WTC11 (cell line): ENCODE results near the gene OXER1. TPM values are rescaled to one million over a fixed set of nuclear protein-coding genes. Genes with fewer than 3 reads are reported as not detected.
"Not testable (repeated sequence)": the region's sequence is repeated elsewhere in the genome, so short reads cannot be mapped to it uniquely, and the experiment has no call there.

Experiments
- ATAC-seq: fragments of 200-7000 bp; cut with Tn5 transposase; 2 replicates; pipeline ENCODE4 v1.10.0; 2021; ENCODE audit warnings: mild to moderate bottlenecking, moderate library complexity
- CTCF ChIA-PET: fragments of 300-600 bp; sonication (Branson Sonifier 250); formaldehyde crosslinking; loops from one replicate; lab custom pipeline; 2021; ENCODE audit warnings: antibody characterized with exemption; lab: Charles Lee
- POLR2A ChIA-PET: fragments of 350-600 bp; sonication (Branson Sonifier 250); formaldehyde crosslinking; loops from one replicate; lab custom pipeline; 2021; ENCODE audit warnings: antibody characterized with exemption; lab: Charles Lee
- DNase-seq: peaks from one replicate; pipeline ENCODE4 v3.0.0; 2021; ENCODE audit warnings: low spot score
- H3K27ac Mint-ChIP-seq: 2 replicates; pipeline ENCODE4 v1.8.0; 2021; ENCODE audit warnings: mixed read lengths
- H3K27me3 Mint-ChIP-seq: 2 replicates; pipeline ENCODE4 v1.8.0; 2021; ENCODE audit warnings: low read depth, mild to moderate bottlenecking, moderate library complexity, mixed read lengths
- H3K36me3 Mint-ChIP-seq: 2 replicates; pipeline ENCODE4 v1.8.0; 2021; ENCODE audit warnings: mixed read lengths
- H3K4me1 Mint-ChIP-seq: 2 replicates; pipeline ENCODE4 v1.8.0; 2022; ENCODE audit warnings: mixed read lengths
- H3K4me3 Mint-ChIP-seq: 2 replicates; pipeline ENCODE4 v1.8.0; 2021; ENCODE audit warnings: mild to moderate bottlenecking, moderate library complexity, mixed read lengths
- H3K9me3 Mint-ChIP-seq: 2 replicates; pipeline ENCODE4 v1.8.0; 2021; ENCODE audit warnings: mixed read lengths
- ATF1 ChIP-seq: sonication (generic); formaldehyde crosslinking; IDR thresholded peaks from 2 replicates; pipeline ENCODE4 v1.8.1; 2023; ENCODE audit warnings: mild to moderate bottlenecking, moderate library complexity, missing genetic modification reagents
- CBFB ChIP-seq: sonication (generic); formaldehyde crosslinking; IDR thresholded peaks from 2 replicates; pipeline ENCODE4 v1.8.1; 2022; ENCODE audit warnings: mild to moderate bottlenecking, low read depth, missing genetic modification reagents
- E2F1 ChIP-seq: sonication (generic); formaldehyde crosslinking; IDR thresholded peaks from 2 replicates; pipeline ENCODE4 v1.8.0; 2022; ENCODE audit warnings: mild to moderate bottlenecking, missing genetic modification reagents
- ETV6 ChIP-seq: sonication (generic); formaldehyde crosslinking; IDR thresholded peaks from 2 replicates; pipeline ENCODE4 v1.8.1; 2022; ENCODE audit warnings: mild to moderate bottlenecking, missing genetic modification reagents
- FOXP4 ChIP-seq: sonication (generic); formaldehyde crosslinking; IDR thresholded peaks from 2 replicates; pipeline ENCODE4 v1.8.0; 2022; ENCODE audit warnings: mild to moderate bottlenecking, missing genetic modification reagents
- IRF2 ChIP-seq: sonication (generic); formaldehyde crosslinking; IDR thresholded peaks from 2 replicates; pipeline ENCODE4 v1.8.0; 2022; ENCODE audit warnings: low read depth, missing genetic modification reagents, borderline replicate concordance
- JUN ChIP-seq: sonication (generic); formaldehyde crosslinking; IDR thresholded peaks from 2 replicates; pipeline ENCODE4 v1.8.0; 2023; ENCODE audit warnings: mild to moderate bottlenecking, missing genetic modification reagents
- PRDM15 ChIP-seq: sonication (generic); formaldehyde crosslinking; IDR thresholded peaks from 2 replicates; pipeline ENCODE4 v1.8.0; 2022; ENCODE audit warnings: missing genetic modification reagents
- ZNF263 ChIP-seq: sonication (generic); formaldehyde crosslinking; IDR thresholded peaks from 2 replicates; pipeline ENCODE4 v1.8.1; 2022; ENCODE audit warnings: low read depth, mild to moderate bottlenecking, moderate library complexity, missing genetic modification reagents
- ZNF512 ChIP-seq: sonication (generic); formaldehyde crosslinking; IDR thresholded peaks from 2 replicates; pipeline ENCODE4 v1.8.1; 2022; ENCODE audit warnings: missing genetic modification reagents, borderline replicate concordance
- ZNF532 ChIP-seq: fragments of 250-450 bp; sonication (Bioruptor Pico); IDR thresholded peaks from 2 replicates; pipeline ENCODE4 v1.9.0; 2021; ENCODE audit warnings: mild to moderate bottlenecking, borderline replicate concordance
- total RNA-seq: library from RNA; stranded (reverse); gene quantifications from 3 replicates; pipeline ENCODE4 v1.2.3, GENCODE V29; 2021

The OXER1 gene
- total RNA-seq, 1 experiment from 2014 or later = 2.6 TPM

GRCh38 chr2:42733852-42734251 is 30.1 kb downstream of the OXER1 start:
- CTCF ChIA-PET = no interaction called here
- H3K9me3 Mint-ChIP-seq = peaks cover 52% of the 10 kb centered on the region
- no peak overlapping the region for H3K4me3 Mint-ChIP-seq
- H3K27me3 Mint-ChIP-seq = no peaks in the 10 kb centered on the region
- no peak for TF ChIP-seq ZNF263
- TF ChIP-seq ETV6 (CRISPR knock-in tag) = no peak
- TF ChIP-seq E2F1 (CRISPR knock-in tag) = no peak
- TF ChIP-seq CBFB (CRISPR knock-in tag) = no peak
- peaks cover 14% of the 10 kb centered on the region for H3K4me1 Mint-ChIP-seq
- H3K36me3 Mint-ChIP-seq = peaks cover 65% of the 10 kb centered on the region
- H3K27ac Mint-ChIP-seq = no peak overlapping the region
- ATAC-seq (no peak), DNase-seq (no peak)
- POLR2A ChIA-PET = no interaction called here

GRCh38 chr2:42731316-42731715 is 32.6 kb downstream of the OXER1 start:
- H3K27me3 Mint-ChIP-seq, ATAC-seq, POLR2A ChIA-PET, CTCF ChIA-PET, H3K4me1 Mint-ChIP-seq, H3K27ac Mint-ChIP-seq, H3K4me3 Mint-ChIP-seq, DNase-seq: not testable (repeated sequence)
- Mint-ChIP-seq H3K36me3 (peaks cover 51% of the 10 kb centered on the region), H3K9me3 (peaks cover 44% of the 10 kb centered on the region)

GRCh38 chr2:42726680-42727079 is 37.3 kb downstream of the OXER1 start:
- DNase-seq (no peak), ATAC-seq (no peak)
- no peak for TF ChIP-seq ETV6 (CRISPR knock-in tag)
- no peak for TF ChIP-seq ZNF532 (CRISPR knock-in tag)
- no peak for TF ChIP-seq ATF1 (CRISPR knock-in tag)
- TF ChIP-seq IRF2 (CRISPR knock-in tag) = no peak
- TF ChIP-seq FOXP4 (CRISPR knock-in tag) = no peak
- TF ChIP-seq ZNF512 (CRISPR knock-in tag) = no peak
- TF ChIP-seq PRDM15 (CRISPR knock-in tag) = no peak
- TF ChIP-seq JUN (CRISPR knock-in tag) = no peak
- Mint-ChIP-seq H3K4me1 (peaks cover 12% of the 10 kb centered on the region), H3K9me3 (peaks cover 20% of the 10 kb centered on the region), H3K27me3 (no peaks in the 10 kb centered on the region), H3K36me3 (peaks cover 25% of the 10 kb centered on the region), H3K27ac (no peak overlapping the region), H3K4me3 (no peak overlapping the region)
- ChIA-PET CTCF (no interaction called here), POLR2A (no interaction called here)
